ENCODE data around the gene TNK1.
A peak's percentile ranks its signal among the peaks of the same experiment; 100 is the strongest.
"Not testable (repeated sequence)": the region's sequence is repeated elsewhere in the genome, so short reads cannot be mapped to it uniquely, and the experiment has no call there.

Gene TNK1

DNA sequence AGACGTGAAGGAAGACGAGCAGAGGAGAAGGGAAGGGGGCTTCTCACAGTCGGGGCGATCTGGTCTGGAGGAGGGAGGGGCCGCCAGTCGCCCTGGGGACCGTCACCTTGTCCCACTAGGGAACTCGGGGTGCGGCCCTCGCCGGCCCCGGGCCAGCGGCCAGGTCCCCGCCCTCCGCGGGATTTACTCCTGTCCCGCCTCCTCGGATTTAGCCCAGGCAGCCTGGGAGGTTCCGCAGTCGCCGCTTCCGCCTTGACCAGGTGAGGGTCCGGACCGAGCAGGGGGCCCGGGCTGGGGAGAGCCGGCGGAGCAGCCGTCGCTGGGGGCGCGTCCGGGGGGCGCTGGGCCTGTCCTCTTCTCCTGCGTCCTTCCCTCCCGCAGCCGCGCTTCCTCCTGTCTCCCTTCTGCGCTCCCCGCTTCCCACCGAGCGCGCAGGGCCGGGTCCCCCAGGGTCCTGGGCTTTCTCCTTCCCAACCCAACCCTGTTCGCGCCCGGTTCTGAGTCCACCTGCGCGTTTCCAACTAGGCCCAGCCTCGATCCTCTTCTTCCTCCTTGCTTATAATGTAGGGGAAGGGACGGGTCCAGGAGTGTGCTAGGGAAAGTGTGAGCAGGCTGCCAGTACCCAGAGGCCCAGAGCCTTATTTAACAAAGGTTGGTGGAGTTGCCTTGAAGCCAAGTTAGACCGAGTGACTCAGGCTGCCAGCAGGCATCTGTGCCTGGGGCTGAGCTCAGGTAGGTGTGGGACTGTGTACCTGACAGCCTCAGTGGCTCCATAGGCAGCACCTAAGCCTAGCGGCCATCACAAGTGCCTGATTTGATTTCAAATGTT lies at the start of gene TNK1:
Gene TNK1 (plus strand): TSS at position 235 of the 829 bp plus-strand sequence. CDS start 1,838 bp downstream, outside the sequence.
- DNase-seq (ENCODE audit: low read depth in 2 of 3, low spot score in 1 of 3), result no peak

- DNase-seq (ENCODE audit: low read depth in 2 of 3, low spot score in 1 of 3), result no peak
Measured at GRCh38 chr17:7332111-7332510, 48.8 kb upstream of the TNK1 start.

DNA sequence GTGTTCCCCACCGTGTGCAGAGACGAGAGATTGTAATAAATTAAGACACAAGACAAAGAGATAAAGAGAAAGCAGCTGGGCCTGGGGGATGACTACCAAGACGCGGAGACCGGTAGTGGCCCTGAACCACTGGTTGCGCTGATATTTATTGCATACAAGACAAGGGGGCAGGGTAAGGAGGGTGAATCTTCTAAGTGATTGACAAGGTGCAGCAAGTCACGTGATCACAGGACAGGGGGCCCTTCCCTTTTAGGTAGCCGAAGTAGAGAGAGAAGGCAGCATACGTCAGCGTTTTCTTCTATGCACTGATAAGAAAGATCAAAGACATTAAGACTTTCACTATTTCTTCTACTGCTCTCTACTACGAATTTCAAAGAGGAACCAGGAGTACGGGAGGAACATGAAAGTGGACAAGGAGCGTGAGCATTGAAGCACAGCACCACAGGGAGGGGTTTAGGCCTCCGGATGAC lies 48.3 kb upstream of the TNK1 start:
- DNase-seq (ENCODE audit: low read depth in 2 of 3, low spot score in 1 of 3), result peak in 1 of 3 donors; percentile 27

DNA sequence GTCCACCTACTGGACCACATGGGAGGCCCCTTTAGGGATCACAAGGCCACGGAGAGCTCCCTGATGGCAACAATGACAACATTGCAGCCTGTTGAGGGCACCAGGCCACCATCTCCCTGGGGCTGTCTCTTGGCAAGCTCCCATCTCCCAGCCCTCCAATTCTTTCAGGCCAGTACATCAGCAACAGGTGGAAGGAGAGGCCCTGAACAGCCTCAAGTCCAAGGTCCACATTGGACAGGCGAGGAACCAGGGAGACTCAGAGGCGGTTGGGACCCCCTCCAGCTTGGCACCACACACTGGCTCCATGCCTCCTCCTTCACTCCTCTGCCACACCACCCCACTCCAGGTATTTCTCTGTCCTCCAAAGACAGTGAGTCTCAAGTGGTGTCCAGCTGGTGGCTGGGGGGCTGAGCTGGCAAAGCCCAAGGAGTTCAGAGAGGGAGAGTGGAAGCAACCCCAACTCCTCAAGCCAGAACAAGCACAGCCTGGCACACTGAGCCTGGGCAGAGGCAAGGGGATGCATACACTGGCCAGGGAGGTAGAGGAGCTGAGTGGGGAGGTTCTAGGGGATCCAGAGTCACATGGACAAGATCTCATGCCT lies 45.9 kb upstream of the TNK1 start:
- no peak for DNase-seq (ENCODE audit: low read depth in 2 of 3, low spot score in 1 of 3)

GRCh38 chr17:7335765-7336164 lies 45.1 kb upstream of the TNK1 start:
- DNase-seq (ENCODE audit: low read depth in 2 of 3, low spot score in 1 of 3), result not testable (repeated sequence)

DNA sequence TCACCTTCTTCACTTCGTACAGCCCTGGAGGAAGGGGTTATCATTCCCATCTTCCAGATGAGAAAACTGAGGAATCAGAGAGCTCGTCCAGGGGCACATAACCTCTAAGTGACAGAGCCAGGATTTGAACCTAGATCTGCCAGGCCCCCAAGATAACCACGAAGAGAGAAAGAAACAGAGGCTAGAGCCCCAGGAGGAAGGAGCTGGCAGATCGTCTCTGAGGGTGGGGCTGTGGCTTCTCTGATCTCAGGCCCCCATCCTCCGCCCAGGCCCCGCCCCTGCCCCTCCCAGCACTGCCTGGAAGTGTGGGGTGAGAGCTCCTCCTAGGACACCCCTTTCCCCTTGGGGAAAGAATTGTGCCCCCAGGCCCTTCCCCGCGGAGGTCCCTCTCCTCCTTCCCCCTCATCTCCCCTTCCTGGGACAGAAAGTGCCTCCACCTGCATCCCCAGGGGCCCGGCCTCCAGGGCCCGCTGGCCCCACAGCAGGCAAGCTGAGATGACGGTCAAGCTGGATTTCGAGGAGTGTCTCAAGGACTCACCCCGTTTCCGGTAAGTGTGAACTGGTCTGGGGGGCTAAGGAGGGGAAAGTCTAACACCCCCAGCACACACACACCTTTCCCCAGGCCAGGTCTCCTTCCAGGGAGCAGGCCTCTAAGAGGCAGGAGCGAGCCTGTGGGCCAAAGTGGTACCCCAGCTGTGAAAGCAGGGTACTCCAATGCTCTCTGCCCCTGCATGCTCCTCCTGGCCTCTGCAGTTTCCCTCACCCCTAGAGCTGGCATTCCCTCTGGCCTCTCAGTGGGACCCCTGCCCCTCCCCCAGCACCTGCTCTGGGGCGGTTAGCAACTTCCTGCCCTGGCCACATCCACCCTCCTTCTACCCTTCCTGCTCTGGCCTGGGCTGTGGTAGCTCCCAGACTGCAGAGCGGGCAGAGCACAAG lies 44.4 kb upstream of the TNK1 start, which contains the start of gene ACAP1:
Gene ACAP1 (plus strand): TSS at position 290 of the 936 bp plus-strand sequence. CDS start 206 bp downstream, at position 496.
- DNase-seq (ENCODE audit: low read depth in 2 of 3, low spot score in 1 of 3), result peak; percentile 61 to 83 (median 83)

DNA sequence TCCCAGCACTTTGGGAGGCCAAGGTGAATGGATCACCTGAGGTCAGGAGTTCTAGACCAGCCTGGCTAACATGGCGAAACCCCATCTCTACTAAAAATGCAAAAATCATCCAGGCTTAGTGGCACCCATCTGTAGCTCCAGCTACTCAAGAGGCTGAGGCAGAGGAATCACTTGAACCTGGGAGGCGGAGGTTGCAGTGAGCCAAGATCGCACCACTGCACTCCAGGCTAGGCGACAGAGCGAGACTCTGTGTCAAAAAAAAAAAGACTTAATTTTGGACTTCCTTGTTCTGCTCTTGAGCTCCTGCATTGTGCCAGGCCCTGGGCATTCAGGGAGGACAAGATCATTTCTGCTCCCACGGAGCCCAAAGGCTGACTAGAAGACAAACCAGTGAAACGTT lies 43.3 kb upstream of the TNK1 start:
- DNase-seq (ENCODE audit: low read depth in 2 of 3, low spot score in 1 of 3), result not testable (repeated sequence)

GRCh38 chr17:7340179-7340578 lies 40.7 kb upstream of the TNK1 start:
- DNase-seq (ENCODE audit: low read depth in 2 of 3, low spot score in 1 of 3), result no peak

GRCh38 chr17:7341842-7342241 lies 39.0 kb upstream of the TNK1 start:
- DNase-seq (ENCODE audit: low read depth in 2 of 3, low spot score in 1 of 3), result no peak

DNA sequence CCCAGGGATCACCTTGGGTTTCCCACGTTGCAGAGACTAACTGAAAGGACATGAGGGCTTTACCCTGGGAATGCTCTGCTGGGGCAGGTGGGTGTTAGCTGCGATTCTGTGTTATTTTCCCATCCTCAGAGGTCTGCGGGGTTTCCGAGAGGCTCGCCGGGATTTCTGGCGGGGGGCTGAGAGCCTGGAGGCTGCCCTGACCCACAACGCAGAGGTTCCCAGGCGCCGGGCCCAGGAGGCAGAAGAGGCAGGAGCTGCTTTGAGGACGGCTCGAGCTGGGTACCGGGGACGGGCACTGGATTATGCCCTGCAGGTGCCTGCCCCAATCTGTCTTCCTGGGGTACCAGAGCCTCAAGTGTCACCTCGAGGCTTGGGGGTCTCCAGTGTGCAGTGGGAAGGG lies 37.6 kb upstream of the TNK1 start:
- no peak for DNase-seq (ENCODE audit: low read depth in 2 of 3, low spot score in 1 of 3)

- no peak for DNase-seq (ENCODE audit: low read depth in 2 of 3, low spot score in 1 of 3)
Measured at GRCh38 chr17:7346761-7347614, 33.9 kb upstream of the TNK1 start.

- no peak for DNase-seq (ENCODE audit: low read depth in 2 of 3, low spot score in 1 of 3)
Measured at GRCh38 chr17:7347630-7348477, 33.0 kb upstream of the TNK1 start.

- no peak for DNase-seq (ENCODE audit: low read depth in 2 of 3, low spot score in 1 of 3)
Measured at GRCh38 chr17:7348478-7349242, 32.2 kb upstream of the TNK1 start.

DNA sequence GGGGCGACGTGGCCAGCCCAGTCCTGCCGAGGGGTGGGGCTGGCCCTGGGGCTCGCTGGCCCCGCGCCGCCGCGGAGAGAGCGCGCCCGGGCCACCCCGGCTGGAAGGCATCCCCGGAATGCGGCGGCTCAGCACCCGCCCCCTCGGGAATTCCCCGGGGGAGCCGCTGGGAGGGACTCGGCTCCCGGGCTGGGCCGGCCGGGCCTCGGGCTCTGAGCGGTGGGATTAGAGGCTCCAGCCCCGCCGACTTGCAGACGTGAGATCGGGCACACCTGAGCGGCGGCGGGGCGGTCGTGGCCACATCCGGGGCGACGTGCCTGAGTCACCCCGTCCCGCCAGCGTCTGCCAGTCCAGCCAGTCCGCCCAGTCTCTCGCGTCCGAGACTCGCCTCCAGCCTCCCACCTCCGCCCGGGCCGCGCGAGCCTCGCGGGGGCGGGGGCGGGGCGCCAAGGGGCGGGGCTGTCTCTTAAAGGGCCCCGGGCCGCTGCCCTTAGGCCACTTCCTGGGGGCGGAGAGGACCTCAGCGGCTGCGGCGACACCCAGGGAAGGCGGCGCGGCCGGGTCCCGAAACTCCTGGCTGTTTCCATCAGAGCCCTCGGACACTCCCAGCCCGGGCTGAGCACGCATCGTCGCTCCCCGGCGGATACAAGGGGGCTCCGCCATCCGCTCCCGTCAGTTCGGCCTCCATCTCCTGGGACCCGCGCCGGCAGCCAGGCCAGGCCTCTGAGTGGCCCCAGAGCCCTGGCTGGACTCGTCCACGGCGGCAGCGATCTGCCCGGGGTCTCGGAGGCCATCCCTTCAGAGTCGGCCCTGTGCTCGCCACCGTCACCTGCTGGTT lies 29.0 kb upstream of the TNK1 start, which contains the start of gene KCTD11:
Gene KCTD11 (plus strand): TSS at position 498 of the 838 bp plus-strand sequence.
- peak; percentile 59 to 76 (median 69) for DNase-seq (ENCODE audit: low read depth in 2 of 3, low spot score in 1 of 3)

DNA sequence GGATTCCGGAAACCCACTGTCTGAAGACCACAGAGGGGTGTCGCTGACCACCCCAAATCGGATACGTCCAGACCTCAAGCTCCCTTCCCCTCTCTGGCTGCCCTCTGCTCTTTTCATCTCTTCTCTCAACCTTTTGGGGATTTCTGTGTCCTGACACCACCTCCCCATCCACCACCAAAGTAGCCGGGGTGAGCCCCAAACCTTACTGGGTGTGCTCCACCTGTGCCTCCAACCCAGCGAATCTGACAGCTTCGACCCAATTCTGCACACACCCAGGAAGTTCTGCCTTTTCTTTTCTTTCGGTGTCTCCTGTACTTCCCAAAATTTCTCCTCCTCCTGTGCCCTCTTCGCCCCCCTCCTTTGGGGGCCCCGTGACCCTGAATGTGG lies 28.4 kb upstream of the TNK1 start:
- DNase-seq (ENCODE audit: low read depth in 2 of 3, low spot score in 1 of 3), result no peak

- DNase-seq (ENCODE audit: low read depth in 2 of 3, low spot score in 1 of 3), result no peak
Measured at GRCh38 chr17:7352910-7353635, 27.8 kb upstream of the TNK1 start.

GRCh38 chr17:7354262-7354843 lies 26.5 kb upstream of the TNK1 start:
- peak in 1 of 3 donors; percentile 26 for DNase-seq (ENCODE audit: low read depth in 2 of 3, low spot score in 1 of 3)

All from stimulated activated CD4-positive, alpha-beta T cell treated with anti-CD3 and anti-CD28 coated beads, Interleukin-12 subunit alpha, Interleukin-12 subunit beta, amount 100 ng/mL, for 48 hours (primary cell).